ENCODE data around the gene CEP76.

CEP76 gene

DNA sequence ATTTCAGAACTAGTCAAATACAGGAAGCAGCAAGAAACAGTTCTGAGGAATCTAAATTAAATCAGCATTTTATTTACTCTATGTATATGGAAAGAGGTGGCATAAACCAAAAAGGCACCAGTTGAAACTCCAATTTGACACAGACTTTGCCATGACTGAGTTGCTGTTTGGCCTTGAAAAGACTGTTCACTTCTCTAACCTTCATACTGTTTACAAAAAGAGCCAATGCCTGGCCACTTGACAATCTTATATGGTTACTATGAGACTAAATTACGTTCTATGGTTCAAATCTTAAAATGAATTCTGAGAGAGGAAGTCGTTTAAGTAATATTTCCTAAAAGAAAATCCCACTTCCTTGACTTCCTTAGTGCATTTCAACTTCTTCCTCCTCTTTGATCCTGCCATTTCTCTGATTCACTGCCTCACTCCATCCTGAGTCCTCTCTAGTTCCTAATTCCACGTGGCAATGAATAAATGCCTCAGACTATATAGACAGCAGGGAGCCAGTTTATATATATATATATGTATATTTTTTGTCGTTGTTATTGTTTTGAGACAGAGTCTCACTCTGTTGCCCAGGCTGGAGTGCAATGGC is 13.2 kb downstream of the CEP76 start:
- H3K4me3 ChIP-seq (replicated peaks; ENCODE audit: low read depth, low read length): no peak overlapping the region
- no peak for DNase-seq (ENCODE audit: extremely low read depth, low read depth)
- TF ChIP-seq, protein P1, sequence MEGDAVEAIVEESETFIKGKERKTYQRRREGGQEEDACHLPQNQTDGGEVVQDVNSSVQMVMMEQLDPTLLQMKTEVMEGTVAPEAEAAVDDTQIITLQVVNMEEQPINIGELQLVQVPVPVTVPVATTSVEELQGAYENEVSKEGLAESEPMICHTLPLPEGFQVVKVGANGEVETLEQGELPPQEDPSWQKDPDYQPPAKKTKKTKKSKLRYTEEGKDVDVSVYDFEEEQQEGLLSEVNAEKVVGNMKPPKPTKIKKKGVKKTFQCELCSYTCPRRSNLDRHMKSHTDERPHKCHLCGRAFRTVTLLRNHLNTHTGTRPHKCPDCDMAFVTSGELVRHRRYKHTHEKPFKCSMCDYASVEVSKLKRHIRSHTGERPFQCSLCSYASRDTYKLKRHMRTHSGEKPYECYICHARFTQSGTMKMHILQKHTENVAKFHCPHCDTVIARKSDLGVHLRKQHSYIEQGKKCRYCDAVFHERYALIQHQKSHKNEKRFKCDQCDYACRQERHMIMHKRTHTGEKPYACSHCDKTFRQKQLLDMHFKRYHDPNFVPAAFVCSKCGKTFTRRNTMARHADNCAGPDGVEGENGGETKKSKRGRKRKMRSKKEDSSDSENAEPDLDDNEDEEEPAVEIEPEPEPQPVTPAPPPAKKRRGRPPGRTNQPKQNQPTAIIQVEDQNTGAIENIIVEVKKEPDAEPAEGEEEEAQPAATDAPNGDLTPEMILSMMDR (IDR thresholded peaks at IDR 0.05; ENCODE audit: low read depth, low read length, missing control alignments): no peak

DNA sequence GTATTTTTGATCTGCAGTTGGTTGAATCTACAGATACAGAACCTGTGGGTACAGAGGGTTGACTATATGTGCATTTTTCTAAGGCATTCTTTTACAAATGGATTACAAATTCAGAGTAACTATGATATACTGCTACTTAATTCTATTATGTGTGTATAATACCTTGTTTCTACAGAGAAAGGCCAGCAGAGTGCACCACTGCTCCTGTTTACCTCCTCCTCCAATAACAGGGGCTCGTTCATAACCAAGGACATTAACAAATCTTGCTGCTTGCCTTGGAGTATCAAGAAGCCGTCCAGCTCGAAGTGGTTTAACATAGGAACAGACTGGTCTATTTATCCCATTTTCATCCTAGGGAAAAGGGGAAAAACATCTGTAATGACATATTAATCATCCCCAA is 16.4 kb downstream of the CEP76 start:
- H3K4me3 ChIP-seq (replicated peaks; ENCODE audit: low read depth, low read length): no peak overlapping the region
- DNase-seq (ENCODE audit: extremely low read depth, low read depth): no peak
- TF ChIP-seq, protein P1 (IDR thresholded peaks at IDR 0.05; ENCODE audit: low read depth, low read length, missing control alignments): no peak

GRCh38 chr18:12679183-12679786 is 23.2 kb downstream of the CEP76 start:
- DNase-seq (ENCODE audit: extremely low read depth, low read depth): no peak
- TF ChIP-seq, protein P1 (IDR thresholded peaks at IDR 0.05; ENCODE audit: low read depth, low read length, missing control alignments): no peak
- H3K4me3 ChIP-seq (replicated peaks; ENCODE audit: low read depth, low read length): no peak overlapping the region

DNA sequence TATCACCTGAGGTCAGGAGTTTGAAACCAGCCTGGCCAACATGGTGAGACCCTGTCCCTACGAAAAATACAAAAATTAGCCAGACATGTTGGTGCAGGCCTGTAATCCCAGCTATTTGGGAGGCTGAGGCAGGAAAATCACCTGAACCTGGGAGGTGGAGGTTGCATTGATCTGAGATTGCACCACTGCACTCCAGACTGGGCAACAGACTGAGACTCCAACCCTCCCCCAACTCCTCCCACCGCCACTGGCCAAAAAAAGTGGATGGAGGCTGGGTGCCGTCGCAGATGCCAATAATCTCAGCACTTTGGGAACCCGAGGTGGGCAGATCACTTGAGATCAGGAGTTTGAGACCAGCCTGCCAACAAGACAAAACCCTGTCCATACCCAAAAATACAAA is 34.5 kb downstream of the CEP76 start:
- TF ChIP-seq, protein P1 (IDR thresholded peaks at IDR 0.05; ENCODE audit: low read depth, low read length, missing control alignments): no peak
- no peak overlapping the region for H3K4me3 ChIP-seq (replicated peaks; ENCODE audit: low read depth, low read length)
- no peak for DNase-seq (ENCODE audit: extremely low read depth, low read depth)

DNA sequence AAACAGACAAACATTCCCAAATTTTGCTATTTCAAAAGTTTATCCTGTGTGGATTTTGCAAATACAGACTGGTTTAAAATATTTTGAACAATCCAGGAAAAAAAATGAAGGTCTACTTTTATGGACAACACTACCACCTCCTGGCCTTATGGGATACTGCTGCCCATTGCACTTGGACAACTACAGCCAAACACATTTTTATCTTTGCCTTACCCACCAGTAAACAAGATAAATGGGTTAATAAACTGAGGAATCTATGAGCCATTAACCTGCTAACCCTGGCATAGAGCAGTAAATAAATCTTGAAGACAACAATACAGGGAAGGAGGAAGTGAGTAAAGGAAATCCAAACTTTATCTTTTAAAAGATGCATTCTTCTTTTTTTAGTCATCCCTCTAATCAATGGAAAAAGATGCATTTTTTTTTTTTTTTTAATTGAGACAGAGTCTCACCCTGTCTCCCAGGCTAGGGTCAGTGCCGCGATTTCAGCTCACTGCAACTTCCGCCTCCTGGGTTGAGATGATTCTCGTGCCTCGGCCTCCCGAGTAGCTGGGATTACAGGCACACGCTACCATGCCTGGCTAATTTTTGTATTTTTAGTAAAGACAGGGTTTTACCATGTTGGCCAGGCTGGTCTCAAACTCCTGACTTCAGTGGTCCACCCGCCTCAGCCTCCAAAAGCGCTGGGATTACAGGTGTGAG is 42.5 kb downstream of the CEP76 start:
- no peak overlapping the region for H3K4me3 ChIP-seq (replicated peaks; ENCODE audit: low read depth, low read length)
- no peak for DNase-seq (ENCODE audit: extremely low read depth, low read depth)
- TF ChIP-seq, protein P1 (IDR thresholded peaks at IDR 0.05; ENCODE audit: low read depth, low read length, missing control alignments): peak; percentile 80

DNA sequence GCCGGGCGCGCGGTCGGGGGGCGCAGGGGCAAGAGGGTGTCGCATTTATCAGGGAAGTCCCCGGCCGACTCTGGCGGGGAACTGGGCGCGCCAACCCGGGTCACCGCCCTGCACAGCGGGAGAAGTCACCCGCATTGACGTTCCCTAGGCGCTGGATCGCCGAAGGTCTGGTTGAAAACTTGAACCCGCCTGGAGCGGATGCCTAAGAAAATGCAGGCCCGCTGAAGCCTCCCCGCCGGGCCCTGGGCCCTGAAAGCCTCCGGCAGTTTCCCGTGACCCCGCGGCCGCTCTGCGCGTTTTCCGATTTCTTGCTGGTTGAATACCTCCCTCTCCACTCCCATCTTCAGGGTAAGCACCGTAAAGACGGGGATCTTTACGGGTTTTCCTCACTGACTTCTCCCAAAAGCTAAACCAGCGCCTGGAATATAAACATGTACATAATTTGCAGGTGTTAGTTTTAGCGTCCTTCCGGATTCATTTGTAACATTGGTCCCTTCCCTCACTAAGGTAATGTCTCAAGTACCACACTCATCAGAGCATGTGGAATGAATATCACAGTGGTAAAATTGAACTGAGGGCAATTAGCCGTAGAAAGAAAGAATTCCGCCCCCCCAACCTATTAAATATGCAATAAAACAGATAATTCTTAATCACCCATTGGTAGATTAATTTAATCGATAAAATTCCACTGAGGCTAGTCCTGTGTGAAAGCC is 43.9 kb downstream of the CEP76 start:
- H3K4me3 ChIP-seq (replicated peaks; ENCODE audit: low read depth, low read length): peak overlapping the region; percentile 77
- DNase-seq (ENCODE audit: extremely low read depth, low read depth): no peak
- TF ChIP-seq, protein P1 (IDR thresholded peaks at IDR 0.05; ENCODE audit: low read depth, low read length, missing control alignments): no peak

All from HFF-Myc (cell line).